ENCODE data around the gene TSKU.

TSKU gene

GRCh38 chr11:76798671-76799065 lies 15.5 kb downstream of the TSKU start:
- no peaks in the 10 kb centered on the region for H3K27me3 ChIP-seq (ENCODE audit: insufficient read depth, poor library complexity, severe bottlenecking)
- H3K4me3 ChIP-seq (replicated peaks; ENCODE audit: insufficient read depth, low read length) = no peak overlapping the region
- TF ChIP-seq SPI1 (IDR thresholded peaks at IDR 0.05; ENCODE audit: borderline replicate concordance, low read depth) (no peak), GABPA (IDR thresholded peaks at IDR 0.05; ENCODE audit: low read depth) (no peak), CTCF (IDR thresholded peaks at IDR 0.05; ENCODE audit: insufficient read depth, low read length) (no peak), REST (IDR thresholded peaks at IDR 0.05; ENCODE audit: insufficient replicate concordance, low read depth) (no peak)
- no peak overlapping the region for H3K27ac ChIP-seq (replicated peaks)
- DNase-seq (ENCODE audit: low read depth in 1 of 2, low spot score in 1 of 2) = no peak

GRCh38 chr11:76799066-76799804 lies 16.1 kb downstream of the TSKU start:
- Histone ChIP-seq H3K27me3 (ENCODE audit: insufficient read depth, poor library complexity, severe bottlenecking) (no peaks in the 10 kb centered on the region), H3K4me3 (replicated peaks; ENCODE audit: insufficient read depth, low read length) (peak overlapping the region; percentile 34), H3K27ac (replicated peaks) (no peak overlapping the region)
- peak; percentile 37 for TF ChIP-seq CTCF (IDR thresholded peaks at IDR 0.05; ENCODE audit: insufficient read depth, low read length)
- TF ChIP-seq SPI1 (IDR thresholded peaks at IDR 0.05; ENCODE audit: borderline replicate concordance, low read depth) = no peak
- DNase-seq (ENCODE audit: low read depth in 1 of 2, low spot score in 1 of 2) = peak; percentile 62 to 84

GRCh38 chr11:76800466-76801200 lies 17.5 kb downstream of the TSKU start:
- no peak overlapping the region for H3K4me3 ChIP-seq (replicated peaks; ENCODE audit: insufficient read depth, low read length)
- DNase-seq (ENCODE audit: low read depth in 1 of 2, low spot score in 1 of 2) = no peak
- no peak for TF ChIP-seq REST (IDR thresholded peaks at IDR 0.05; ENCODE audit: insufficient replicate concordance, low read depth)
- H3K27ac ChIP-seq (replicated peaks) = no peak overlapping the region
- H3K27me3 ChIP-seq (ENCODE audit: insufficient read depth, poor library complexity, severe bottlenecking) = no peaks in the 10 kb centered on the region

DNA sequence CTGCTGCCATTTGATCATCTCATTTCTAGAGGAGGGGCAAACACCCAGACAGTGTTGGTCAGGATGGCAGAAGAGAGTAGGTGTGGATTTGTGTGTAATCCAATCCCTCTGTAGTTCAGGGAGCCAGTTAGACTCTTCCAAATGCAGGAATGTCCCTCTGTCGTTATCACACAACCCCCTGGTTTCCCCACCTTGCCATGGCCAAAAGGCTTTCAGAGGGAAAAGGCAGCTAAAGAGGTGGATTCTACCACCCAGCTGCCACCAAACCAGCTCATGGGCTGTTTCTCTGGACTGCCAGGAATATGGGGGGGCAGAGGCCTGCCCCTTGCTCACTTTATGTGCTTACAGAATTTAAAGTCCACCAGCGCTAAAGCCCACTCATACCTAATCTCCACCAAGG lies 18.1 kb downstream of the TSKU start:
- DNase-seq (ENCODE audit: low read depth in 1 of 2, low spot score in 1 of 2) = no peak
- TF ChIP-seq GABPA (IDR thresholded peaks at IDR 0.05; ENCODE audit: low read depth) = no peak
- no peak for TF ChIP-seq CTCF (IDR thresholded peaks at IDR 0.05; ENCODE audit: insufficient read depth, low read length)
- TF ChIP-seq REST (IDR thresholded peaks at IDR 0.05; ENCODE audit: insufficient replicate concordance, low read depth) = no peak
- no peak for TF ChIP-seq SPI1 (IDR thresholded peaks at IDR 0.05; ENCODE audit: borderline replicate concordance, low read depth)
- no peak for TF ChIP-seq POLR2AphosphoS5 (IDR thresholded peaks at IDR 0.05; ENCODE audit: low read depth)
- Histone ChIP-seq H3K27me3 (ENCODE audit: insufficient read depth, poor library complexity, severe bottlenecking) (no peaks in the 10 kb centered on the region), H3K4me3 (replicated peaks; ENCODE audit: insufficient read depth, low read length) (no peak overlapping the region), H3K27ac (replicated peaks) (no peak overlapping the region)
